ENCODE data around the gene ROBO1. TPM values are rescaled to one million over a fixed set of nuclear protein-coding genes. Genes with fewer than 3 reads are reported as not detected.

The ROBO1 gene
- total RNA-seq, 1 donor from 2014 or later = 66.5 TPM

DNA sequence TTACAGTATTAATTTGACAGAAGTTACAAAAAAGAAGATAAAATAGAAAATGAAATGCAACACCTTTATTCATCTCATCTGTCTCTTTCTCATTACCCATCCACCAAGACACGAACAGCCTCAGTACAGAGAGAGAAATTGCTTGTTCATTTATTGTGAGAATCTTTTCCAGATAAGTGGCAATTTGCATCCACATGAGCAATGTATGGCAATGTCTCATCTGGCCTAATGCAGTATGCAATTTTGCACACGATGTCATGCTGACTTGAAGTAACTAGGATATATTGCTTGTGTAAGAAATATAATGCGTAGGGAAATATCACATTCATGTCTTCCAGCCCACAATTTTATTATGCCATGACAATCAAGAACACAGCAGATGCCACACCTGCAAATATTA is 866.9 kb downstream of the ROBO1 start:
- H3K27ac ChIP-seq = no peak overlapping the region
- DNase-seq (ENCODE audit: extremely low spot score in 2 of 2) = no peak
- no peaks in the 10 kb centered on the region for H3K4me1 ChIP-seq
- no peaks in the 10 kb centered on the region for H3K9me3 ChIP-seq
- intact Hi-C loops (cut with DNase I) = no loop called here
- H3K27me3 ChIP-seq = no peaks in the 10 kb centered on the region
- no peak overlapping the region for H3K4me3 ChIP-seq
- no peaks in the 10 kb centered on the region for H3K36me3 ChIP-seq
- TF ChIP-seq POLR2A (IDR thresholded peaks at IDR 0.05) (no peak), POLR2AphosphoS5 (IDR thresholded peaks at IDR 0.05; ENCODE audit: insufficient read depth in 1 of 2, low read depth in 1 of 2) (no peak), CTCF (IDR thresholded peaks at IDR 0.05) (no peak)

DNA sequence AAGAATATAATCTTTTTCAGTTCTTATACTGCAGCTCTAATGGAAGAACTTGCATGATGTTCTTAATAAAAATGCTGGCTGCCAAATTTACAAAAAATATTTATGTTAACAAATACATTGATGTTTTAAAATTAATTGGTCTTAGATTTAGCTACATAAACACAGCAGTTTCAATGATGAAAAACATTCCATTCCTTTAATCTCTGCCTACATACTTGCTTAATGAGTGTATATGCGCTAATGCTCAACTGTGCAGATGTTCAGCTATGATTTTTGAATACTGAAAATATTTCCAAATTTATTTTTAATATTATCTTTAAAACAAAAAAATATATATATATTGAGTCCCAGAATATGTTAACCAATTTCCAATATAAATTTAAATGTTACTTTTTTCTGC is 867.4 kb downstream of the ROBO1 start:
- no peak for TF ChIP-seq POLR2A (IDR thresholded peaks at IDR 0.05)
- no peak for TF ChIP-seq CTCF (IDR thresholded peaks at IDR 0.05)
- TF ChIP-seq POLR2AphosphoS5 (IDR thresholded peaks at IDR 0.05; ENCODE audit: insufficient read depth in 1 of 2, low read depth in 1 of 2) = no peak
- intact Hi-C loops (cut with DNase I) = no loop called here
- DNase-seq (ENCODE audit: extremely low spot score in 2 of 2) = no peak
- no peaks in the 10 kb centered on the region for H3K36me3 ChIP-seq
- H3K9me3 ChIP-seq = no peaks in the 10 kb centered on the region
- no peaks in the 10 kb centered on the region for H3K27me3 ChIP-seq
- H3K4me3 ChIP-seq = no peak overlapping the region
- no peak overlapping the region for H3K27ac ChIP-seq
- H3K4me1 ChIP-seq = peaks cover 4% of the 10 kb centered on the region

DNA sequence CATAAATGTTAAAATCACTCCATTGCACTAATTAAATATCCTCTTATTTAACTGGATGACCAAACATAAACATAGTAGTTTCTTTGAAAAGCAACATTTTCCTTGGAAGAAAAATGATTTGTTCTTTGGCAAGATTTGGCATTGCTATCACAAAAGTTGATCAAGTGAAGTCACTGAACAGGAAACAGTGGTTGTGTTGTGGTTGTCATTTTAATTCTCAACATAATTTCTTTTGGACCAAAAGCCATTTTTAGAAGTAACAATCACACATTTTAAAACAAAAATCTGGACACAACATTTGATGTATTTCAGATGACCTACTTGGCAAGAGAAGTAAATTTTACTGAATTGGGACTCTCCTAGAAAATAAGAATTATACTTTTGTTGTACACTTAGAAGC is 872.3 kb downstream of the ROBO1 start:
- Histone ChIP-seq H3K9me3 (no peaks in the 10 kb centered on the region), H3K36me3 (no peaks in the 10 kb centered on the region), H3K27ac (no peak overlapping the region), H3K4me3 (no peak overlapping the region), H3K27me3 (no peaks in the 10 kb centered on the region), H3K4me1 (peaks cover 5% of the 10 kb centered on the region)
- intact Hi-C loops (cut with DNase I) = no loop called here
- TF ChIP-seq CTCF (IDR thresholded peaks at IDR 0.05) = no peak
- TF ChIP-seq POLR2A (IDR thresholded peaks at IDR 0.05) = no peak
- TF ChIP-seq POLR2AphosphoS5 (IDR thresholded peaks at IDR 0.05; ENCODE audit: insufficient read depth in 1 of 2, low read depth in 1 of 2) = no peak
- DNase-seq (ENCODE audit: extremely low spot score in 2 of 2) = no peak

- no peak for TF ChIP-seq POLR2AphosphoS5 (IDR thresholded peaks at IDR 0.05; ENCODE audit: insufficient read depth in 1 of 2, low read depth in 1 of 2)
- TF ChIP-seq CTCF (IDR thresholded peaks at IDR 0.05) = no peak
- no peak for TF ChIP-seq POLR2A (IDR thresholded peaks at IDR 0.05)
- intact Hi-C loops (cut with DNase I) = no loop called here
These were observed 873.0 kb downstream of the ROBO1 start for GRCh38 chr3:78894787-78895186.

DNA sequence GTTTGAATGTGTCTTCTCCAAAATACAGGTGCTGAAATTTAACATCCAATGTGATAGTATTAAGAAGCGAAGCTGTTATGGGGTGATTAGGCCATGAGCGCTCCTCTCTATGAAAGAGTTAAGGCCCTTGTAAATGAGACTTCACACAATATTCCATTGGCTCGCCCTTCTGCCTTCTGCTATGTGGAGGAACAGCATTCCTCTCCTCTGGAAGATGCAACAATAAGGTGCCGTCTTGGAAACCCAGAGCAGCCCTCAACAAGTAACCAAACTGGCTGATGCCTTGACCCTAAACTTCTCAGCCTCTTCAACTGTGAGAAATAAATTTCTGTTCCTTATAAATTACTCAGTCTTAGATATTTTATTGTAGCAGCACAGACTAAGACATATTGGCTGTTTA is 874.6 kb downstream of the ROBO1 start:
- no peak overlapping the region for H3K4me3 ChIP-seq
- intact Hi-C loops (cut with DNase I) = no loop called here
- H3K27me3 ChIP-seq = no peaks in the 10 kb centered on the region
- DNase-seq (ENCODE audit: extremely low spot score in 2 of 2) = no peak
- no peak for TF ChIP-seq POLR2A (IDR thresholded peaks at IDR 0.05)
- TF ChIP-seq POLR2AphosphoS5 (IDR thresholded peaks at IDR 0.05; ENCODE audit: insufficient read depth in 1 of 2, low read depth in 1 of 2) = no peak
- TF ChIP-seq CTCF (IDR thresholded peaks at IDR 0.05) = no peak
- H3K4me1 ChIP-seq = peaks cover 17% of the 10 kb centered on the region
- H3K27ac ChIP-seq = no peak overlapping the region
- no peaks in the 10 kb centered on the region for H3K36me3 ChIP-seq
- no peaks in the 10 kb centered on the region for H3K9me3 ChIP-seq

More at GRCh38 chr3:78894787-78895186, 873.0 kb downstream of the ROBO1 start:
- Histone ChIP-seq H3K27ac (no peak overlapping the region), H3K27me3 (no peaks in the 10 kb centered on the region), H3K9me3 (no peaks in the 10 kb centered on the region), H3K4me1 (peaks cover 5% of the 10 kb centered on the region), H3K4me3 (no peak overlapping the region), H3K36me3 (no peaks in the 10 kb centered on the region)
- no peak for DNase-seq (ENCODE audit: extremely low spot score in 2 of 2)

Data from vagina (tissue), 2 donors.